ENCODE results near the gene RAB30. TPM values are rescaled to one million over a fixed set of nuclear protein-coding genes. Genes with fewer than 3 reads are reported as not detected.

Gene RAB30
- total RNA-seq, 1 donor from 2014 or later = 73.8 TPM

- H3K4me3 Mint-ChIP-seq (ENCODE audit: unreplicated experiment) = no peak overlapping the region
- H3K4me1 Mint-ChIP-seq (ENCODE audit: unreplicated experiment) = peaks cover 88% of the 10 kb centered on the region
- H3K36me3 Mint-ChIP-seq (ENCODE audit: unreplicated experiment) = peaks cover 27% of the 10 kb centered on the region
- no peak for DNase-seq (ENCODE audit: extremely low spot score, unreplicated experiment)
- no peak for TF ChIP-seq CTCF (IDR thresholded peaks at IDR 0.05)
- no peaks in the 10 kb centered on the region for H3K27me3 Mint-ChIP-seq (ENCODE audit: unreplicated experiment)
- no peak overlapping the region for H3K27ac Mint-ChIP-seq (ENCODE audit: unreplicated experiment)
- H3K9me3 Mint-ChIP-seq (ENCODE audit: unreplicated experiment) = peaks cover 9% of the 10 kb centered on the region
Measured at GRCh38 chr11:83057721-83058120, 14.0 kb downstream of the RAB30 start.

GRCh38 chr11:83056611-83057010 is 15.1 kb downstream of the RAB30 start:
- Mint-ChIP-seq H3K4me1 (ENCODE audit: unreplicated experiment) (peaks cover 87% of the 10 kb centered on the region), H3K36me3 (ENCODE audit: unreplicated experiment) (peaks cover 27% of the 10 kb centered on the region), H3K27ac (ENCODE audit: unreplicated experiment) (peak overlapping the region; percentile 45), H3K9me3 (ENCODE audit: unreplicated experiment) (peaks cover 9% of the 10 kb centered on the region), H3K27me3 (ENCODE audit: unreplicated experiment) (no peaks in the 10 kb centered on the region), H3K4me3 (ENCODE audit: unreplicated experiment) (no peak overlapping the region)
- DNase-seq (ENCODE audit: extremely low spot score, unreplicated experiment) = no peak
- TF ChIP-seq CTCF (IDR thresholded peaks at IDR 0.05) = no peak

GRCh38 chr11:83056204-83056603 is 15.5 kb downstream of the RAB30 start:
- Mint-ChIP-seq H3K27ac (ENCODE audit: unreplicated experiment) (no peak overlapping the region), H3K4me1 (ENCODE audit: unreplicated experiment) (peaks cover 87% of the 10 kb centered on the region), H3K27me3 (ENCODE audit: unreplicated experiment) (no peaks in the 10 kb centered on the region), H3K36me3 (ENCODE audit: unreplicated experiment) (peaks cover 27% of the 10 kb centered on the region), H3K9me3 (ENCODE audit: unreplicated experiment) (peaks cover 9% of the 10 kb centered on the region), H3K4me3 (ENCODE audit: unreplicated experiment) (no peak overlapping the region)
- TF ChIP-seq CTCF (IDR thresholded peaks at IDR 0.05) = no peak
- no peak for DNase-seq (ENCODE audit: extremely low spot score, unreplicated experiment)

GRCh38 chr11:83054904-83055380 is 16.8 kb downstream of the RAB30 start:
- H3K9me3 Mint-ChIP-seq (ENCODE audit: unreplicated experiment) = peaks cover 9% of the 10 kb centered on the region
- DNase-seq (ENCODE audit: extremely low spot score, unreplicated experiment) = no peak
- H3K27ac Mint-ChIP-seq (ENCODE audit: unreplicated experiment) = peak overlapping the region; percentile 99
- H3K4me3 Mint-ChIP-seq (ENCODE audit: unreplicated experiment) = no peak overlapping the region
- no peaks in the 10 kb centered on the region for H3K27me3 Mint-ChIP-seq (ENCODE audit: unreplicated experiment)
- peaks cover 24% of the 10 kb centered on the region for H3K36me3 Mint-ChIP-seq (ENCODE audit: unreplicated experiment)
- peaks cover 88% of the 10 kb centered on the region for H3K4me1 Mint-ChIP-seq (ENCODE audit: unreplicated experiment)
- TF ChIP-seq CTCF (IDR thresholded peaks at IDR 0.05) = no peak

- H3K4me1 Mint-ChIP-seq (ENCODE audit: unreplicated experiment) = peaks cover 84% of the 10 kb centered on the region
- peak overlapping the region; percentile 99 for H3K27ac Mint-ChIP-seq (ENCODE audit: unreplicated experiment)
- H3K4me3 Mint-ChIP-seq (ENCODE audit: unreplicated experiment) = no peak overlapping the region
Measured at GRCh38 chr11:83054001-83054400, 17.7 kb downstream of the RAB30 start.

More at GRCh38 chr11:83054001-83054400, 17.7 kb downstream of the RAB30 start:
- H3K9me3 Mint-ChIP-seq (ENCODE audit: unreplicated experiment) = peaks cover 9% of the 10 kb centered on the region
- H3K27me3 Mint-ChIP-seq (ENCODE audit: unreplicated experiment) = no peaks in the 10 kb centered on the region
- peaks cover 19% of the 10 kb centered on the region for H3K36me3 Mint-ChIP-seq (ENCODE audit: unreplicated experiment)
- TF ChIP-seq CTCF (IDR thresholded peaks at IDR 0.05) = no peak
- no peak for DNase-seq (ENCODE audit: extremely low spot score, unreplicated experiment)
